Subcutaneous abdominal adipose tissue (tissue), 5 donors: ENCODE measurements around the gene COASY.

ENCODE experiments used
- H3K27ac ChIP-seq: one replicate; pipeline ENCODE4 v1.7.0; 2013; ENCODE audit warnings: low read depth, mild to moderate bottlenecking, inconsistent platforms, low read length, moderate library complexity
- H3K27me3 ChIP-seq, 5 donors: one replicate each; pipeline ENCODE4 v1.7.0; 2013; ENCODE audit warnings: low read length in 5 of 5, inconsistent platforms in 1 of 5; ENCODE audit not compliant: control insufficient read depth in 5 of 5, insufficient read depth in 4 of 5
- H3K36me3 ChIP-seq, 5 donors: one replicate each; pipeline ENCODE4 v1.7.0; 2013; ENCODE audit warnings: low read length in 5 of 5; ENCODE audit not compliant: control insufficient read depth in 5 of 5, insufficient read depth in 5 of 5
- H3K4me1 ChIP-seq, 5 donors: one replicate each; pipeline ENCODE4 v1.7.0; 2013; ENCODE audit warnings: low read length in 5 of 5, mild to moderate bottlenecking in 3 of 5, moderate library complexity in 1 of 5; ENCODE audit not compliant: control insufficient read depth in 5 of 5, insufficient read depth in 5 of 5
- H3K4me3 ChIP-seq, 5 donors: one replicate each; pipeline ENCODE4 v1.7.0; 2013; ENCODE audit warnings: low read length in 5 of 5, low read depth in 1 of 5
- H3K9ac ChIP-seq, 5 donors: one replicate each; pipeline ENCODE4 v1.7.0; 2013; ENCODE audit warnings: low read length in 5 of 5, mild to moderate bottlenecking in 4 of 5, moderate library complexity in 3 of 5
- H3K9me3 ChIP-seq, 5 donors: one replicate each; pipeline ENCODE4 v1.7.0; 2013; ENCODE audit warnings: low read length in 5 of 5; ENCODE audit not compliant: control insufficient read depth in 5 of 5
- donor health status: healthy.
- donor health status: healthy.
- donor health status: healthy.
- donor health status: healthy.
- donor health status: healthy.

Gene COASY

DNA sequence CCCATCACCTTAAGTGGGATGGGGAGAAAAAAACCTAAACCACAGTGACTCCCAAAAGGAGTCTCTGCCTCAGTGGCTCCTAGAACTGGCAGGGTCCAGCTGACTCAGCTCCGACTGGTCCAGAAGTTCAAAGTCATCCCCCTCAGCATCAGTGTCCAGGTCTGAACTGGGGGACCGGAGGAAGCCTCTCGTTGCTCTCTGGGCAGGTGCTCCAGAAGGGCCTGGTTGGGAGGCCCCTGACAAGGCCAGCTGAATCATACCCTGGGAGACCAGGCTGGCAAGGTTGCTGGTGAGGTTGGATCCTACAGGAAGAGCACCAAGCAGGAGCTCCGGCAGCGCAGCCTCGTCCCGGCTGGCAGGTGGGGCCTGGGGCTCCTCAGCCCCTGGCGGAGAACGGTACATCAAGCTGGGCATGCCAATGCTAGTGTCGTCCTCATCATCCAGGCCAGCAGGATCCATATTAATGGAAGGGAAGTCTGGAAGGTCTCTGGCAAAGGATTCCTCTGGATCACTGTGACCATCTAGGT, 19.9 kb downstream of the COASY start:
- H3K27ac ChIP-seq: no peak overlapping the region
- peaks cover 10 to 40% (median 38%) of the 10 kb centered on the region in 5 donors for H3K4me1 ChIP-seq
- H3K9ac ChIP-seq: no peak overlapping the region
- no peaks in the 10 kb centered on the region for H3K27me3 ChIP-seq
- peaks cover 13 to 72% (median 67%) of the 10 kb centered on the region in 5 donors for H3K36me3 ChIP-seq
- no peaks in the 10 kb centered on the region for H3K9me3 ChIP-seq
- H3K4me3 ChIP-seq: no peak overlapping the region

DNA sequence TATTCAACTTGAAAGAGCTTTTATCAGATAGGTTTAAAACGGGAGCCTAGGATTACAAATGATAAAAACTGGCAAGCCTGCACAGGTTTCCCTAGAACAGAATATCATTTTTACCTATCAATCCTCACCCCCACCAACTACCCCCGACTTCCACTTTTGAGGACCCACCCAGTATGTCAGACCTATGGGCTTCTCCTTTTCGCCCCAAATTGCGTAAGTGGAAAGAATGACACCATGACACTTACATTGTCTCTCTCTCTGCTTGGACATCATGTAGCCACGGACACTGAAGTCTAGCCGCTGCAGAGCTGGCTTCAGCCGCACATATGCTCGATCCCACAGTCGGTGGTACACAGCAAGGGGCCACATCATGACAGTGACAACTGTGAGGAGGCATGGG, 22.9 kb downstream of the COASY start:
- no peak overlapping the region for H3K27ac ChIP-seq
- no peak overlapping the region for H3K4me3 ChIP-seq
- H3K36me3 ChIP-seq: peaks cover 20 to 93% (median 84%) of the 10 kb centered on the region in 5 donors
- H3K9me3 ChIP-seq: no peaks in the 10 kb centered on the region
- peak overlapping the region in 1 of 5 donors; percentile 56 for H3K9ac ChIP-seq
- H3K27me3 ChIP-seq: no peaks in the 10 kb centered on the region
- H3K4me1 ChIP-seq: peaks cover 3 to 27% (median 21%) of the 10 kb centered on the region in 5 donors

DNA sequence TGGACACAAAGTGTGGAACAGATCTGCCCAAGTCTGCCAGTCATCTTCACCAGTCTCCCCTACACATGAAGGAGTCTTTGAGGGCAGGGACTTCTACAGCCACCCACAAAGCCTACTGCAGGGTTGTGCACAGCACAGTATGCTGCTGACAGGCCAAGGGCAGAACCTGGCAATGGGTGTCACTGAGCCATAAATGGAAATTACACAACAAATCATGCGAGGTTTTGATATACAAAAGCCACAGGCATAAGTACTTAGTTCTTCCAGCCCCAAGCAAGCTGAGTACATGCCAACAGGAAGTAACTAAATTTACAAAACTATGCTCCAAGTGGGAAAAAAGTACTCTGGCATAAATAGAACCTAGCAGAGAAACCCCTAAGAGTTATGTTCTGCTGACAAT, 23.4 kb downstream of the COASY start:
- Histone ChIP-seq H3K4me3 (no peak overlapping the region), H3K27ac (peak overlapping the region; percentile 24), H3K9me3 (no peaks in the 10 kb centered on the region), H3K27me3 (no peaks in the 10 kb centered on the region), H3K9ac (peak overlapping the region in 1 of 5 donors; percentile 56), H3K4me1 (peaks cover 3 to 27% (median 21%) of the 10 kb centered on the region in 5 donors), H3K36me3 (peaks cover 17 to 93% (median 80%) of the 10 kb centered on the region in 5 donors)

DNA sequence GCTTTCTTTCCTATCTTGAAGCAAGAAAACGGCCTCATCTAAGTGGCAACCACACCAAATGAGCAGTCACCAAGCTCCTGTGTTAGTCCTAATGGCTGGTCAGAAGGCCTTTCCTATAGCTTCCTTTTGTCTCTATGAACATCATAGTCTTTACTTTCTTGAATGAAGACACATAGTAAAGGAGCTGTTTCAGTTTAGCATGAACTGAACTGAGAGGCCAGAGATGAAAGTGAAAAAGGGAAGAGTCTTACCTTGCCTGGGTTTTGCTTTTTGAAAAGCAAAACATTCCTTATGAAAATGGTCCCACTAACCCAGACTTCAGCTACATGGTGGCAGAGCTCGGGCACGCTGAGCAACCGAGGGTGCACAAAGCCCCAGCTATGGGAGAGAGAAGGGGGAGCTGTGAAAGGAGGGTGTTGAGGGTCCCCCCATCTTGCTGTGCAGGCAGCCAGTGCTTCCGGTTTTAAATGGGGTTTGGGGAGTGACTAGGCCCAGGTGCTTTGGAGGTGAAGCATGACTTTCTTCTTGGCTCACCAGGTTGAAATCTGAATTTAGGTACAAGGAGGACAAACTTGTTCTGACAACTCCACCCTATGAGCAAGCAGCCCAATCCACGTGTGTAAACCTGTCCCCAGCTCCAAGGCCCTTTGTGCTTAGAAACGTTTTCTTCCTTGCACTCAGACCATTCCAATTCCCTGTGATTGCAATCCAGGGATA, 24.7 kb downstream of the COASY start:
- Histone ChIP-seq H3K27me3 (no peaks in the 10 kb centered on the region), H3K36me3 (peaks cover 23 to 93% (median 79%) of the 10 kb centered on the region in 5 donors), H3K9ac (peak overlapping the region in 2 of 5 donors; percentile 15 to 30), H3K4me1 (peaks cover 3 to 27% (median 21%) of the 10 kb centered on the region in 5 donors), H3K27ac (peak overlapping the region; percentile 24), H3K9me3 (no peaks in the 10 kb centered on the region), H3K4me3 (no peak overlapping the region)

DNA sequence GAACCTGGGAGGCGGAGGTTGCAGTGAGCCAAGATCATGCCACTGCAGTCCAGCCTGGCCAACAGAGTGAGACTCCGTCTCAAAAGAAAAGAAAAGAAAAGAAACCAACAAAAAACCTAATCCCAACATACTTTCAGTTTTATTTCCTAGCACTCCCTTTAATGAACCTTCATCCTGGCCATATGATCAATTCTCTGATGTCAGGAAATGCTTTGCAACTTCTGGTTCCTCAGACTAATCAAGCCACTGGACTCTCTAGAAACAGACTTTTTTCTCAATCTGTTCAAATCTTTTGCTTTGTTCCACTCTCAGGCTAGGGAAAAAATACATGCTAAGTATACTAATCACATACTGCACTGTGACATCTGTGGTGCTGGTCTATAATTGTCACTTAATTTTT, 28.9 kb downstream of the COASY start:
- Histone ChIP-seq H3K9ac (no peak overlapping the region), H3K4me3 (no peak overlapping the region), H3K27me3 (no peaks in the 10 kb centered on the region), H3K4me1 (peaks cover 0 to 15% (median 10%) of the 10 kb centered on the region in 5 donors), H3K9me3 (no peaks in the 10 kb centered on the region), H3K36me3 (peaks cover 16 to 63% (median 44%) of the 10 kb centered on the region in 5 donors), H3K27ac (no peak overlapping the region)

DNA sequence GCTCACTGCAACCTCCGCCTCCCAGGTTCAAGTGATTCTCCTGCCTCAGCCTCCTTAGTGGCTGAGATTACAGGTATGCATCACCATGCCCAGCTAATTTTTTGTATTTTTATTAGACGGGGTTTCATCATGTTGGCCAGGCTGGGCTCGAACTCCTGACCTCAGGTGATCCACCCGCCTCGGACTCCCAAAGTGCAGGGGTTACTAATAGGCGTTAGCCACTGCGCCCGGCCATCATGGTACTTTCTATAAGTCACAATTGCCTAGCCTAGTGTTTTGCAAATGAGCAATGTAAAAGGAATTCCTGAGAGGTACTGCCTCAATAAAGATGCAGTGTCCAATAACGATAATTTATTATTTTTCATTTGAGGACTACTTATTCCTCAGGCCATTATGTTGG, 29.5 kb downstream of the COASY start:
- Histone ChIP-seq H3K4me3 (no peak overlapping the region), H3K9me3 (no peaks in the 10 kb centered on the region), H3K27me3 (no peaks in the 10 kb centered on the region), H3K36me3 (peaks cover 16 to 59% (median 41%) of the 10 kb centered on the region in 5 donors), H3K4me1 (peaks cover 0 to 10% (median 5%) of the 10 kb centered on the region in 5 donors), H3K27ac (no peak overlapping the region), H3K9ac (no peak overlapping the region)

DNA sequence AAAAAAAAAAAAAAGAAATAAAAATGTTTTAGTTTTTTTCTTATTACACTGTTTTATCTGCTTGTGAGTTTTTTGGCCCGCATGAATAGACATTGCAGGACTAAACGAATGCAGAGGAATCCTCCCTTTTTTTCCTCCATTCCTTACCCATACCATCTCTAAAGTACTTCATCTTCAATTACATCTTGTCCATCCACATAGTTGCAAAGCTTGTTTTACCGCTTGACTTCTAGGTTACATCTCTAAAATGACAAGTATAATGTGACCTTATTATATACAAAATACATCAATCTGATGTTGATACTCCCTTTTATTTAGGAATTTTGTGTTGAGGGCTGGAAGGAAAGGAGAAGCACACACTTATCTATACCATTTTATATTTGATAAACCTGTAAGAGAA, 34.4 kb downstream of the COASY start:
- Histone ChIP-seq H3K4me3 (no peak overlapping the region), H3K36me3 (peaks cover 3 to 16% (median 5%) of the 10 kb centered on the region in 5 donors), H3K9ac (no peak overlapping the region), H3K27ac (no peak overlapping the region), H3K27me3 (no peaks in the 10 kb centered on the region), H3K9me3 (no peaks in the 10 kb centered on the region), H3K4me1 (peaks cover 0 to 13% (median 10%) of the 10 kb centered on the region in 5 donors)

DNA sequence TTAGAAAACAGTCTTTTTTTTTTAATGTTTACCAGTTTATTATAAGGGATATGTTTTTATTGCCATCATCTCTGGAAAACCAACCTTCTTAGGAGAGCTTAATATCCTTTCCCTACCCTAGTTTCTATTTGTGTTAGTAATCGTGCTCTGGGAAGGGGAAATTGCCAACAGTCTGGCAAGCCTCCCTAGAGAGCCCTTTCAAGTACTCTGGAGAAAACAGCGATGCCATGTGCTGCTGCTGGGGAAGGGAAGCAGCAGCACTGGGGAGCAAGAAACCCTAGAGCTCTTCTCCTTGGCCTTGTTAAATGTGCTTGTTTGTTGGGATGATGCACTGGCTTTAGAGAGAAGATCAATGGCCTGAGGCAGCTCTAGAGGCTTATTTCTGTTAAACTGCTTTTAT, 37.0 kb downstream of the COASY start:
- H3K27me3 ChIP-seq: no peaks in the 10 kb centered on the region
- no peak overlapping the region for H3K4me3 ChIP-seq
- H3K4me1 ChIP-seq: peaks cover 0 to 13% (median 10%) of the 10 kb centered on the region in 5 donors
- H3K36me3 ChIP-seq: peaks cover 0 to 11% (median 3%) of the 10 kb centered on the region in 5 donors
- H3K9ac ChIP-seq: peak overlapping the region in 2 of 5 donors; percentile 9 to 46
- no peaks in the 10 kb centered on the region for H3K9me3 ChIP-seq
- H3K27ac ChIP-seq: no peak overlapping the region

DNA sequence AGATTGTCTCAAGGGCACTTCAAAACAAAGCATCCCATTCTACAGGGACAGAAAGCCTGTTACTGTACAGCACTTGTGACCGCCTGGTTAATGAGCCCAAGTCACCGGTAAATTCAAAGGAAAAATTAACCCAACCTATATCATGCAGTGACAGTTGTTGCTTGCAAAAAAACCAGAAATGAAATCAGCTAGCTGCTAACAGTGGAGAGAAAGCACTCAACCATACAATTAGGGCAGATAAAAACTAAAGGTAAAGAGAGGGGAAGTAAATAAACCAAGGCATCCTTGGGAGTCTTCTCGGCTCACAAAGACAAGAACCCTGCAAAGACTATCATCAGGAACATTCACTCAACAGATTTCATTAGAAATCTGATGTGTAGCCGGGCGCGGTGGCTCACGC, 41.4 kb downstream of the COASY start:
- Histone ChIP-seq H3K4me1 (peaks cover 0 to 39% (median 31%) of the 10 kb centered on the region in 5 donors), H3K27ac (no peak overlapping the region), H3K9ac (no peak overlapping the region), H3K9me3 (no peaks in the 10 kb centered on the region), H3K27me3 (no peaks in the 10 kb centered on the region), H3K36me3 (peaks cover 0 to 6% (median 2%) of the 10 kb centered on the region in 5 donors), H3K4me3 (no peak overlapping the region)

DNA sequence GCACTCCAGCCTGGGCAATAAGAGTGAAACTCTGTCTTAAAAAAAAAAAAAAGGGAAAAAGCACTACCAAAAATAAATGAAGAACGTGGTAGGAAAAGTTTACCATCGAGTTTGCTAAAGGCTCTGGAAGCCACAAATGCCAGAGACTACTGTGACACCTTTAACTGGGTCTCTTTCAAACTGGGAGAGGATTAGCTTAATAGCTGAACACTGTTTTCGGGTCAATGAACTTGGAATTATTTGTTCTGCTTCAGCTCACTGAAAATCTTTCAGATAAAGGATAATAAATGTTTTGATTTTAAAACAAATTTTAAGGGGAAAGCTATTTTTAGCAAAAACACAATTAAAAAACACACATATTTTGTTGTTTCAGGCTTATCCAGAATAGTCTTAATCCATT, 45.8 kb downstream of the COASY start:
- Histone ChIP-seq H3K36me3 (peaks cover 0 to 15% (median 12%) of the 10 kb centered on the region in 5 donors), H3K9me3 (no peaks in the 10 kb centered on the region), H3K4me3 (peak overlapping the region; percentile 86 to 99 (median 97)), H3K27me3 (no peaks in the 10 kb centered on the region), H3K4me1 (peaks cover 0 to 44% (median 35%) of the 10 kb centered on the region in 5 donors), H3K27ac (no peak overlapping the region), H3K9ac (peak overlapping the region; percentile 87 to 98 (median 92))
